ENCODE data around the gene RPL28. TPM values are rescaled to one million over a fixed set of nuclear protein-coding genes. Genes with fewer than 3 reads are reported as not detected.

The RPL28 gene
- total and polyA plus RNA-seq, 4 donors, result 116 to 535 (median 164) TPM

DNA sequence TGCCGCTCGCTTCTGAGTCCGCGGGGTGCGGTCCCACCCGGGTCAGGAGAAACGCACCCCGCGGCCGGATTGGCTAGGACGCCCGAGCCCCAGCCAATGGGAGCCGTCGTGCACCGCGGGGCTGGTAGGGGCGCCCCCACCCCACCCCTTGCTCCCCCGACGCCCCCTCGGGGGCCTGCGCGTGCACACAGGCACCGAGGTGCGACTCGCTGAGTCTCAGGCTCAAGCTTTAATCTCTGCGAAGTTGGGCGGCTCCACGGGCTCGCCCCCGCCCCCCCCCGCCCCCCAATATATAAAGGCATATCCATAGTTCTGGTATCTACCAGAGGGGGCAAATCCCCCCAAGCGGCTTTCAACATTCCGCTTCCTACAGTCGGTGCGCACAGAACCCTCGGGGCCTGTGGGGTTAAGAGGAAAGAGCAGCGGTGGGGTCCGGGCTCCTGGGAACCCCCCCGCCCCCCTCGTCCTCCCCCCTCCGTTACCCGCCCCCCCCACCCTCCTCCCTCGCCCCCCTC lies 31.0 kb upstream of the RPL28 start, which contains the start of gene COX6B2:
TSS of gene COX6B2 (minus strand) at position 22 of the 515 bp plus-strand sequence. CDS start 198 bp downstream, outside the sequence.
- H3K27ac ChIP-seq (ENCODE audit: low read depth in 1 of 2, low read length in 2 of 2), result no peak within 1 kb of the TSS
- no peaks in the 10 kb centered on the region for H3K36me3 ChIP-seq (ENCODE audit: control insufficient read depth in 4 of 4, insufficient read depth in 3 of 4, low read depth in 1 of 4, low read length in 3 of 4)
- no peak within 1 kb of the TSS for H3K9ac ChIP-seq (ENCODE audit: low read depth in 1 of 2, low read length in 2 of 2)
- H3K27me3 ChIP-seq (ENCODE audit: control insufficient read depth in 4 of 4, insufficient read depth in 4 of 4, low read length in 3 of 4), result peaks cover 0 to 8% (median 6%) of the 10 kb centered on the region in 4 donors
- TF ChIP-seq, protein P1, sequence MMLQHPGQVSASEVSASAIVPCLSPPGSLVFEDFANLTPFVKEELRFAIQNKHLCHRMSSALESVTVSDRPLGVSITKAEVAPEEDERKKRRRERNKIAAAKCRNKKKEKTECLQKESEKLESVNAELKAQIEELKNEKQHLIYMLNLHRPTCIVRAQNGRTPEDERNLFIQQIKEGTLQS (IDR thresholded peaks at IDR 0.05), result no peak
- TF ChIP-seq SP1 (IDR thresholded peaks at IDR 0.05) (no peak), HNF4G (IDR thresholded peaks at IDR 0.05) (no peak), HNF4A (conservative IDR thresholded peaks at IDR 0.05) (no peak), FOXA2 (IDR thresholded peaks at IDR 0.05) (no peak), FOXA1 (IDR thresholded peaks at IDR 0.05) (no peak), NR2F2 (IDR thresholded peaks at IDR 0.05) (no peak), GABPA (IDR thresholded peaks at IDR 0.05 in 1 of 2, conservative IDR thresholded peaks at IDR 0.05 in 1 of 2) (no peak), TAF1 (conservative IDR thresholded peaks at IDR 0.05) (no peak), RAD21 (IDR thresholded peaks at IDR 0.05) (no peak), JUND (IDR thresholded peaks at IDR 0.05) (no peak), EGR1 (IDR thresholded peaks at IDR 0.05; ENCODE audit: low read depth in 2 of 2) (no peak), YY1 (IDR thresholded peaks at IDR 0.05) (no peak), RXRA (IDR thresholded peaks at IDR 0.05) (no peak)
- TF ChIP-seq, protein P2, sequence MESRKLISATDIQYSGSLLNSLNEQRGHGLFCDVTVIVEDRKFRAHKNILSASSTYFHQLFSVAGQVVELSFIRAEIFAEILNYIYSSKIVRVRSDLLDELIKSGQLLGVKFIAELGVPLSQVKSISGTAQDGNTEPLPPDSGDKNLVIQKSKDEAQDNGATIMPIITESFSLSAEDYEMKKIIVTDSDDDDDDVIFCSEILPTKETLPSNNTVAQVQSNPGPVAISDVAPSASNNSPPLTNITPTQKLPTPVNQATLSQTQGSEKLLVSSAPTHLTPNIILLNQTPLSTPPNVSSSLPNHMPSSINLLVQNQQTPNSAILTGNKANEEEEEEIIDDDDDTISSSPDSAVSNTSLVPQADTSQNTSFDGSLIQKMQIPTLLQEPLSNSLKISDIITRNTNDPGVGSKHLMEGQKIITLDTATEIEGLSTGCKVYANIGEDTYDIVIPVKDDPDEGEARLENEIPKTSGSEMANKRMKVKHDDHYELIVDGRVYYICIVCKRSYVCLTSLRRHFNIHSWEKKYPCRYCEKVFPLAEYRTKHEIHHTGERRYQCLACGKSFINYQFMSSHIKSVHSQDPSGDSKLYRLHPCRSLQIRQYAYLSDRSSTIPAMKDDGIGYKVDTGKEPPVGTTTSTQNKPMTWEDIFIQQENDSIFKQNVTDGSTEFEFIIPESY (IDR thresholded peaks at IDR 0.05), result no peak
- TF ChIP-seq, protein P3, sequence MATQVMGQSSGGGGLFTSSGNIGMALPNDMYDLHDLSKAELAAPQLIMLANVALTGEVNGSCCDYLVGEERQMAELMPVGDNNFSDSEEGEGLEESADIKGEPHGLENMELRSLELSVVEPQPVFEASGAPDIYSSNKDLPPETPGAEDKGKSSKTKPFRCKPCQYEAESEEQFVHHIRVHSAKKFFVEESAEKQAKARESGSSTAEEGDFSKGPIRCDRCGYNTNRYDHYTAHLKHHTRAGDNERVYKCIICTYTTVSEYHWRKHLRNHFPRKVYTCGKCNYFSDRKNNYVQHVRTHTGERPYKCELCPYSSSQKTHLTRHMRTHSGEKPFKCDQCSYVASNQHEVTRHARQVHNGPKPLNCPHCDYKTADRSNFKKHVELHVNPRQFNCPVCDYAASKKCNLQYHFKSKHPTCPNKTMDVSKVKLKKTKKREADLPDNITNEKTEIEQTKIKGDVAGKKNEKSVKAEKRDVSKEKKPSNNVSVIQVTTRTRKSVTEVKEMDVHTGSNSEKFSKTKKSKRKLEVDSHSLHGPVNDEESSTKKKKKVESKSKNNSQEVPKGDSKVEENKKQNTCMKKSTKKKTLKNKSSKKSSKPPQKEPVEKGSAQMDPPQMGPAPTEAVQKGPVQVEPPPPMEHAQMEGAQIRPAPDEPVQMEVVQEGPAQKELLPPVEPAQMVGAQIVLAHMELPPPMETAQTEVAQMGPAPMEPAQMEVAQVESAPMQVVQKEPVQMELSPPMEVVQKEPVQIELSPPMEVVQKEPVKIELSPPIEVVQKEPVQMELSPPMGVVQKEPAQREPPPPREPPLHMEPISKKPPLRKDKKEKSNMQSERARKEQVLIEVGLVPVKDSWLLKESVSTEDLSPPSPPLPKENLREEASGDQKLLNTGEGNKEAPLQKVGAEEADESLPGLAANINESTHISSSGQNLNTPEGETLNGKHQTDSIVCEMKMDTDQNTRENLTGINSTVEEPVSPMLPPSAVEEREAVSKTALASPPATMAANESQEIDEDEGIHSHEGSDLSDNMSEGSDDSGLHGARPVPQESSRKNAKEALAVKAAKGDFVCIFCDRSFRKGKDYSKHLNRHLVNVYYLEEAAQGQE (IDR thresholded peaks at IDR 0.05), result no peak
- TF ChIP-seq, protein P4, sequence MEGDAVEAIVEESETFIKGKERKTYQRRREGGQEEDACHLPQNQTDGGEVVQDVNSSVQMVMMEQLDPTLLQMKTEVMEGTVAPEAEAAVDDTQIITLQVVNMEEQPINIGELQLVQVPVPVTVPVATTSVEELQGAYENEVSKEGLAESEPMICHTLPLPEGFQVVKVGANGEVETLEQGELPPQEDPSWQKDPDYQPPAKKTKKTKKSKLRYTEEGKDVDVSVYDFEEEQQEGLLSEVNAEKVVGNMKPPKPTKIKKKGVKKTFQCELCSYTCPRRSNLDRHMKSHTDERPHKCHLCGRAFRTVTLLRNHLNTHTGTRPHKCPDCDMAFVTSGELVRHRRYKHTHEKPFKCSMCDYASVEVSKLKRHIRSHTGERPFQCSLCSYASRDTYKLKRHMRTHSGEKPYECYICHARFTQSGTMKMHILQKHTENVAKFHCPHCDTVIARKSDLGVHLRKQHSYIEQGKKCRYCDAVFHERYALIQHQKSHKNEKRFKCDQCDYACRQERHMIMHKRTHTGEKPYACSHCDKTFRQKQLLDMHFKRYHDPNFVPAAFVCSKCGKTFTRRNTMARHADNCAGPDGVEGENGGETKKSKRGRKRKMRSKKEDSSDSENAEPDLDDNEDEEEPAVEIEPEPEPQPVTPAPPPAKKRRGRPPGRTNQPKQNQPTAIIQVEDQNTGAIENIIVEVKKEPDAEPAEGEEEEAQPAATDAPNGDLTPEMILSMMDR (IDR thresholded peaks at IDR 0.05; ENCODE audit: low read depth, low read length, missing input control), result no peak
- TF ChIP-seq, protein P5, sequence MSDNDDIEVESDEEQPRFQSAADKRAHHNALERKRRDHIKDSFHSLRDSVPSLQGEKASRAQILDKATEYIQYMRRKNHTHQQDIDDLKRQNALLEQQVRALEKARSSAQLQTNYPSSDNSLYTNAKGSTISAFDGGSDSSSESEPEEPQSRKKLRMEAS (IDR thresholded peaks at IDR 0.05), result no peak
- H3K4me1 ChIP-seq (ENCODE audit: control insufficient read depth in 4 of 4, insufficient read depth in 4 of 4, low read length in 3 of 4), result peaks cover 0 to 4% (median 1%) of the 10 kb centered on the region in 4 donors
- H3K4me3 ChIP-seq (ENCODE audit: low read depth in 1 of 3, low read length in 3 of 3), result peak within 1 kb of the TSS in 1 of 3 donors; percentile 34
- H3K9me3 ChIP-seq (ENCODE audit: control insufficient read depth in 4 of 4, low read length in 3 of 4), result no peaks in the 10 kb centered on the region
- WGBS, result 4% methylated on average over 41 of the region's 43 CpGs
- no peak for DNase-seq (ENCODE audit: low spot score)

Measured in liver (tissue), 9 donors.